22Rv1 (cell line): Measurements from ENCODE around the gene PRIMA1.

Source experiments
- ZFX ChIP-seq: fragments of 450-650 bp; IDR thresholded peaks from 2 replicates; pipeline ENCODE4 v1.6.1; 2017; ENCODE audit warnings: antibody characterized with exemption, borderline replicate concordance
- TF ChIP-seq, protein P1 (sequence below): fragments of 450-650 bp; IDR thresholded peaks from 2 replicates; pipeline ENCODE4 v1.5.1; 2017; ENCODE audit warnings: mild to moderate bottlenecking

DNA sequence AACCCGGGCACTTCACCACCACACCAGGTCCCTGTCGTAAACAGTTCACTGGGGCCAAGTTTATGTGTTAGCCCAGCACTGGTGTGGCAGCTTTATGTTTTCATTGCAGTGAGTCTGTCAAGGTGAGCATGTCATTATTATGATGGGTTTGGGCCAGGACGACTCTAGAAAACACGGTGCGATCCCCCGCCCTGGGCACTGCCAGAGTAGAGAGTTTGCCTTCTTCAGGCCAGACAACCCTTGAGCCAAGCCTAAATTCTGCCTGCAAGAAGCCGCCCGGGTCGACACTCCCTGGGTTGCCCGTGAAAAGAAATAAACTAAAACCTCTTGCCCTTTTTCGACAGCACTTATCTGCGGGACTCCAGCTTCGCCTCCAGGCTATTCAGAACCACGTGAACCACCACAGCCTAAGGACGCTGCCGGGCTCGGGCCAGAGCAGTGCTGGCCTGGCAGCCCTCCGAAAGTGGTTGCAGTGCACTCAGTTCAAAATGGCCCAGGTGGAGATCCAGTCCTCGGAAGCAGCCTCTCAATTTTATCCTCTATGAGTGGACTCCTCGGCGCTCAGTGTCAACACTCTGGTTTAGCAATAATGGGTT lies 81.8 kb downstream of the PRIMA1 start:
- TF ChIP-seq, protein P1, sequence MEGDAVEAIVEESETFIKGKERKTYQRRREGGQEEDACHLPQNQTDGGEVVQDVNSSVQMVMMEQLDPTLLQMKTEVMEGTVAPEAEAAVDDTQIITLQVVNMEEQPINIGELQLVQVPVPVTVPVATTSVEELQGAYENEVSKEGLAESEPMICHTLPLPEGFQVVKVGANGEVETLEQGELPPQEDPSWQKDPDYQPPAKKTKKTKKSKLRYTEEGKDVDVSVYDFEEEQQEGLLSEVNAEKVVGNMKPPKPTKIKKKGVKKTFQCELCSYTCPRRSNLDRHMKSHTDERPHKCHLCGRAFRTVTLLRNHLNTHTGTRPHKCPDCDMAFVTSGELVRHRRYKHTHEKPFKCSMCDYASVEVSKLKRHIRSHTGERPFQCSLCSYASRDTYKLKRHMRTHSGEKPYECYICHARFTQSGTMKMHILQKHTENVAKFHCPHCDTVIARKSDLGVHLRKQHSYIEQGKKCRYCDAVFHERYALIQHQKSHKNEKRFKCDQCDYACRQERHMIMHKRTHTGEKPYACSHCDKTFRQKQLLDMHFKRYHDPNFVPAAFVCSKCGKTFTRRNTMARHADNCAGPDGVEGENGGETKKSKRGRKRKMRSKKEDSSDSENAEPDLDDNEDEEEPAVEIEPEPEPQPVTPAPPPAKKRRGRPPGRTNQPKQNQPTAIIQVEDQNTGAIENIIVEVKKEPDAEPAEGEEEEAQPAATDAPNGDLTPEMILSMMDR: no peak
- TF ChIP-seq ZFX: no peak
